Stimulated activated CD8-positive, alpha-beta memory T cell treated with anti-CD3 and anti-CD28 coated beads, Interleukin-2, amount 100 ng/mL, for 1 hour (primary cell): ENCODE results near the gene STRADB.
"Not testable (repeated sequence)": the region's sequence is repeated elsewhere in the genome, so short reads cannot be mapped to it uniquely, and the experiment has no call there.

ENCODE experiments used
- DNase-seq, 2 donors: peaks; one replicate each; pipeline ENCODE4 v3.0.0-alpha.2; 2020; ENCODE audit warnings: low read depth in 2 of 2

Gene STRADB

GRCh38 chr2:201466050-201466675, 14.6 kb downstream of the STRADB start:
- DNase-seq: no peak

- no peak for DNase-seq
Observed at GRCh38 chr2:201467666-201468065, 16.1 kb downstream of the STRADB start.

GRCh38 chr2:201470821-201471731, 19.5 kb downstream of the STRADB start:
- DNase-seq: no peak

GRCh38 chr2:201471732-201472393, 20.3 kb downstream of the STRADB start:
- DNase-seq: no peak

GRCh38 chr2:201472411-201472810, 20.9 kb downstream of the STRADB start:
- no peak for DNase-seq

GRCh38 chr2:201482543-201482942, 31.0 kb downstream of the STRADB start:
- no peak for DNase-seq

GRCh38 chr2:201483342-201483741, 31.8 kb downstream of the STRADB start:
- no peak for DNase-seq

- DNase-seq: not testable (repeated sequence)
Observed at GRCh38 chr2:201483758-201484157, 32.2 kb downstream of the STRADB start.

- DNase-seq: no peak
Observed at GRCh38 chr2:201484805-201485204, 33.3 kb downstream of the STRADB start.

- no peak for DNase-seq
Observed at GRCh38 chr2:201490291-201490690, 38.8 kb downstream of the STRADB start.

GRCh38 chr2:201496785-201497184, 45.2 kb downstream of the STRADB start:
- no peak for DNase-seq

GRCh38 chr2:201500534-201500933, 49.0 kb downstream of the STRADB start:
- DNase-seq: no peak

GRCh38 chr2:201502713-201503112, 51.2 kb downstream of the STRADB start:
- no peak for DNase-seq

- no peak for DNase-seq
Observed at GRCh38 chr2:201507725-201508124, 56.2 kb downstream of the STRADB start.

GRCh38 chr2:201513271-201513670, 61.7 kb downstream of the STRADB start:
- DNase-seq: no peak

GRCh38 chr2:201515573-201516246, 64.2 kb downstream of the STRADB start:
- no peak for DNase-seq

GRCh38 chr2:201517094-201517493, 65.6 kb downstream of the STRADB start:
- no peak for DNase-seq

- no peak for DNase-seq
Observed at GRCh38 chr2:201520201-201520600, 68.7 kb downstream of the STRADB start.

- no peak for DNase-seq
Observed at GRCh38 chr2:201522965-201523364, 71.4 kb downstream of the STRADB start.

GRCh38 chr2:201523506-201523905, 72.0 kb downstream of the STRADB start:
- no peak for DNase-seq
